Tibial artery (tissue), 4 donors: ENCODE results near the gene SPAG7.

Experiments used
- DNase-seq, 2 donors: peaks; one replicate each; pipeline ENCODE4 v3.0.0-alpha.2; 2019
- H3K27ac ChIP-seq, 2 donors: fragments of 200-600 bp; sonication (generic) in 1 of 2; 1 replicate in 1 of 2; 2 replicates in 1 of 2; pipeline ENCODE4 v1.5.1; 2018 to 2019; ENCODE audit warnings: mild to moderate bottlenecking in 1 of 2
- H3K27me3 ChIP-seq, 2 donors: fragments of 200-600 bp; sonication (generic) in 1 of 2; one replicate each; pipeline versions ENCODE4 v1.5.1 to v1.6.0; 2016 to 2019
- H3K36me3 ChIP-seq, 3 donors: fragments of 200-600 bp; sonication (generic) in 2 of 3; one replicate each; pipeline ENCODE4 v1.5.1; 2016 to 2019; ENCODE audit warnings: mild to moderate bottlenecking in 2 of 3
- H3K4me1 ChIP-seq, 4 donors: fragments of 200-600 bp; sonication (generic) in 2 of 4; 1 replicate in 3 of 4; 2 replicates in 1 of 4; pipeline ENCODE4 v1.5.1; 2016 to 2019
- H3K4me3 ChIP-seq, 2 donors: fragments of 200-600 bp; sonication (generic) in 1 of 2; 1 replicate in 1 of 2; 2 replicates in 1 of 2; pipeline ENCODE4 v1.5.1; 2018 to 2019; ENCODE audit warnings: mild to moderate bottlenecking in 2 of 2
- H3K9me3 ChIP-seq, 3 donors: fragments of 200-600 bp; sonication (generic) in 1 of 3; one replicate each; pipeline ENCODE4 v1.5.1; 2016 to 2019
- intact Hi-C: fragments of 100-400 bp; cut with DNase I; formaldehyde crosslinking; loops from one replicate; pipeline ENCODE4 v1.15.0; 2023; ENCODE audit warnings: low total_unique reads
- TF ChIP-seq, protein P1 (sequence below), 2 experiments: fragments of 200-600 bp in 1 of 2; fragments of 450-650 bp in 1 of 2; IDR thresholded peaks; one replicate each; pipeline ENCODE4 v1.5.1; 2017 to 2019; ENCODE audit warnings: antibody characterized with exemption in 2 of 2, mild to moderate bottlenecking in 1 of 2, moderate library complexity in 1 of 2

Gene SPAG7

DNA sequence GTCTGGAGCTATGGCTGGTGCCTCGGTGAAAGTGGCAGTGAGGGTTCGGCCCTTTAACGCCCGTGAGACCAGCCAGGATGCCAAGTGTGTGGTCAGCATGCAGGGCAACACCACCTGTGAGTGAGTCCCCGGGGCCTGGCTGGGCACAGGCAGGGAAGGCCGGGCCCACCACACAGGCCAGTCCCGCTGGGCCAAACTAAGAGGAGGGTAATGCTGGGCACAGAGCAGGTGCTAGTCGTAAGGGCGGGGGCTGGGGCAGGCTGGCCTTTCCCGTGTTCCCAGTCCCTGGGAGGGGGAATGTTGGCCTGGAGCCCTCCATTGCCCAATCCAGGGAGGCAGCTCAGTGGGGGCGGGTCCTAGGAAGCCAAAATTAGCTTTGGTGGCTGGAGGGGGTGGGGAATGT, 32.6 kb upstream of the SPAG7 start:
- DNase-seq = peak; percentile 82 to 94
- Histone ChIP-seq H3K27ac (peak overlapping the region; percentile 94 to 97), H3K9me3 (no peaks in the 10 kb centered on the region), H3K27me3 (no peaks in the 10 kb centered on the region), H3K4me3 (peak overlapping the region; percentile 85 to 100), H3K4me1 (peaks cover 0 to 37% (median 31%) of the 10 kb centered on the region in 4 donors), H3K36me3 (peaks cover 42 to 46% (median 44%) of the 10 kb centered on the region in 3 donors)
- TF ChIP-seq, protein P1, sequence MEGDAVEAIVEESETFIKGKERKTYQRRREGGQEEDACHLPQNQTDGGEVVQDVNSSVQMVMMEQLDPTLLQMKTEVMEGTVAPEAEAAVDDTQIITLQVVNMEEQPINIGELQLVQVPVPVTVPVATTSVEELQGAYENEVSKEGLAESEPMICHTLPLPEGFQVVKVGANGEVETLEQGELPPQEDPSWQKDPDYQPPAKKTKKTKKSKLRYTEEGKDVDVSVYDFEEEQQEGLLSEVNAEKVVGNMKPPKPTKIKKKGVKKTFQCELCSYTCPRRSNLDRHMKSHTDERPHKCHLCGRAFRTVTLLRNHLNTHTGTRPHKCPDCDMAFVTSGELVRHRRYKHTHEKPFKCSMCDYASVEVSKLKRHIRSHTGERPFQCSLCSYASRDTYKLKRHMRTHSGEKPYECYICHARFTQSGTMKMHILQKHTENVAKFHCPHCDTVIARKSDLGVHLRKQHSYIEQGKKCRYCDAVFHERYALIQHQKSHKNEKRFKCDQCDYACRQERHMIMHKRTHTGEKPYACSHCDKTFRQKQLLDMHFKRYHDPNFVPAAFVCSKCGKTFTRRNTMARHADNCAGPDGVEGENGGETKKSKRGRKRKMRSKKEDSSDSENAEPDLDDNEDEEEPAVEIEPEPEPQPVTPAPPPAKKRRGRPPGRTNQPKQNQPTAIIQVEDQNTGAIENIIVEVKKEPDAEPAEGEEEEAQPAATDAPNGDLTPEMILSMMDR (IDR thresholded peaks at IDR 0.05) = no peak
- intact Hi-C loops = no loop called here

DNA sequence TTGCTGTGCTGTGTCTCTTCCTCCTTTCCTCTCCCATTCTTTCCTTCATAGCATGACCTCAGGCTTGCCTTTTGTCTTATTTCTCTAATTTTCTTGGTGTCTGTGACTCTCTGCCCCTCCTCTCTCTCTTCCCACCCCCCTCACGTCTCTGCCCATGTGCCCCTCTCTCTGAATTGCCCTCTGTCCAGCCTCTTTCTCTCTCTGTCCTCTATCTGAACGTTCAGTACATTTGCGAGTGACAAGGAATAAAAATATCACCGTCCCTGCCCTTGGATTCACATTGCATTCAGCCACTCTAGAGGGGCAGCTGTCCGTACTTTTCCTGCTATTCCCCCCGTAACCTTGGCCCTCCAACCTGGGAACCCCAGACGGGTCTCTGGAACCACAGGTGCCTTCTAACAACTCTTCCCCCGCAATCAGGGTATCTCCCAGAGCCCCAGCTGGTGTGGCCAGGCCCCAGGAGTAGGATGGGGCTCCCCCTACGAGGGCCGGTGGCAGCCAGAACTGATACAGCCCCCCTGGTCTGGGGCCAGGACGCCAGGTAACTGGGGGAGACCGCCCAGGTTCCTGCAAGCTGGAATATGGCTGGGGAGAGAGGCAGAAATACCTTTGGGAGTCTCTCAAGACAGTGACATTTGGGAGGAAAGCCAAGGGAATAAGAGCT, 31.9 kb upstream of the SPAG7 start:
- intact Hi-C loops = loop anchor here (5.0 kb wide), 1 partner anchor 52 kb away; the partner anchor contains the start of gene PFN1
- no peaks in the 10 kb centered on the region for H3K9me3 ChIP-seq
- peak overlapping the region; percentile 85 to 100 for H3K4me3 ChIP-seq
- peaks cover 35 to 39% (median 38%) of the 10 kb centered on the region in 3 donors for H3K36me3 ChIP-seq
- no peaks in the 10 kb centered on the region for H3K27me3 ChIP-seq
- H3K27ac ChIP-seq = peak overlapping the region; percentile 94 to 97
- TF ChIP-seq, protein P1 (IDR thresholded peaks at IDR 0.05) = no peak
- DNase-seq = peak in 1 of 2 donors; percentile 18
- H3K4me1 ChIP-seq = peaks cover 0 to 37% (median 31%) of the 10 kb centered on the region in 4 donors

DNA sequence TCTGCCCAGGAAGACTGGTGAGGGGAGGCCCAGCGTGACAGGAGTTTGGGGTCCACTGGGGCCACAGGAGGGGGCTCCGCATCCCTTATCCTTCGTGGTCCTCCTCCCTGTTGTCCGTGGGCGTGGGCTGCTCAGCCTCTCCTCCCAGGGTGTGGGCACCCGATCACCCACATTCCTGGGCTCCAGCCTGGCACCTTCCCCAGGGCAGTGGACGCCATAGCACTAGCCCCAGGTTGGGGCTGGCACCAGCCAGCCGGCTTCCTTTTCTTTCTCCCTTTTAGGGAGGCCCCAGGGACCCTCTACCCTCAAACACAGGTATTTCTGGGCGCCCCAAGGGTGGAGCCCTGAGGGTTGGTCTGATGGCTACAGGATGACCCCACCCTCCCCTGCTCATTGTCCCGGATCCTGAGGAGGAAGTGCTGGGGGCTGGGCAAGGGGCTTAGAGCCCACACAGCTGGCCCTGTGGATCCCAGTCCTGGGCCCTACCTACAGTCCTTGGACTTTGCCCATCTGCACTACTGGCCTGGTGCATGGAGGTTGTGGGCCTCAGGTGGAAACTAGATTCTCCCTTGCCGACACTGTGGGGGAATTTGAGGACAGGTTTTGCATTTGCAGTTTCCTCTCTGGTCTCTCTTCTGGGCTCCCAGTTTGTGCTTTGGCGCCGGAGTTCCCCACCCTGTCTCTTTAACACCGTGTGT, 31.3 kb upstream of the SPAG7 start:
- TF ChIP-seq, protein P1 (IDR thresholded peaks at IDR 0.05) = no peak
- H3K27me3 ChIP-seq = no peaks in the 10 kb centered on the region
- intact Hi-C loops = loop anchor here (5.0 kb wide), 1 partner anchor 52 kb away; the partner anchor contains the start of gene PFN1

DNA sequence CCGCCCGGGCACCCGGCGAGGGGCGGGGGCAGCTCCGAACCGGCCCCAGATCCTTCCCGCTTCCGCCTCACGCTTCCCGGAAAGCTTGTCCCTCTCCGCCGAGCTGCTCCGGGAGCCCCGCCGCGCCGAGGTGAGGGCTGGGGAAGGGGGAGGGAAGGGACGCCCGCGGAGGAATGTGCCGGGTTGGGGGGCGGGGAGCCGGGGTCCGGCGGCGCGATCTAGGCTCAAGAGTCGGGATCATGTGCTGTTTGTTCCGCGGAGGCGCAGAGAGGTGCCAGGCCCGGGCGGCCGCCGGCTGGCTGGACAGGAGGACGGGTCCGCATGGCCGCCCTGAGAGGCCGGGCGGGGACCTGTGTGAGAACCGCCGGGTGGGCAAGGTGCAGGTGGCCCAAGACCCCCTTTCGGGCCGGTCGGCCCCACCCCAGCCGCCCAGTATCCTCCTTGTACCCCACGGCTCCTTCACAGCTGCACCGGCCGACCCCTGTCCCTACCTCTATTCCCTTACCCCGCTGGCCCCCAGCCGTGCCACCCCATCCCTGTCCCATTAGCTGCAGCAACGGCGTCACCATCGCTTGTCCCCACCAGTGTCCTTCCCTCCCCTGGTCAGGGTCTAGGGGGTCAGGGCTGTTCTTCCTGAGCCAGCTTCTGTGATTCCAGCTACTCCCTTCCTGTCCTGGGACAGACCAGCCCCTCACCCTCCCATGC, 30.6 kb upstream of the SPAG7 start:
- Histone ChIP-seq H3K36me3 (peaks cover 21 to 25% (median 24%) of the 10 kb centered on the region in 3 donors), H3K27ac (peak overlapping the region; percentile 94 to 97), H3K4me1 (peaks cover 0 to 37% (median 31%) of the 10 kb centered on the region in 4 donors), H3K27me3 (no peaks in the 10 kb centered on the region), H3K9me3 (no peaks in the 10 kb centered on the region), H3K4me3 (peak overlapping the region; percentile 85 to 100)
- TF ChIP-seq, protein P1 (IDR thresholded peaks at IDR 0.05) = no peak
- DNase-seq = peak; percentile 43 to 73
- intact Hi-C loops = loop anchor here (5.0 kb wide), 1 partner anchor 51 kb away; the partner anchor contains the start of gene PFN1

More for the DNA sequence above, 31.3 kb upstream of the SPAG7 start:
- peak in 1 of 2 donors; percentile 20 for DNase-seq
- H3K9me3 ChIP-seq = no peaks in the 10 kb centered on the region
- H3K27ac ChIP-seq = peak overlapping the region; percentile 94 to 97
- H3K36me3 ChIP-seq = peaks cover 28 to 32% (median 31%) of the 10 kb centered on the region in 3 donors
- peaks cover 0 to 37% (median 31%) of the 10 kb centered on the region in 4 donors for H3K4me1 ChIP-seq
- H3K4me3 ChIP-seq = peak overlapping the region; percentile 85 to 100

DNA sequence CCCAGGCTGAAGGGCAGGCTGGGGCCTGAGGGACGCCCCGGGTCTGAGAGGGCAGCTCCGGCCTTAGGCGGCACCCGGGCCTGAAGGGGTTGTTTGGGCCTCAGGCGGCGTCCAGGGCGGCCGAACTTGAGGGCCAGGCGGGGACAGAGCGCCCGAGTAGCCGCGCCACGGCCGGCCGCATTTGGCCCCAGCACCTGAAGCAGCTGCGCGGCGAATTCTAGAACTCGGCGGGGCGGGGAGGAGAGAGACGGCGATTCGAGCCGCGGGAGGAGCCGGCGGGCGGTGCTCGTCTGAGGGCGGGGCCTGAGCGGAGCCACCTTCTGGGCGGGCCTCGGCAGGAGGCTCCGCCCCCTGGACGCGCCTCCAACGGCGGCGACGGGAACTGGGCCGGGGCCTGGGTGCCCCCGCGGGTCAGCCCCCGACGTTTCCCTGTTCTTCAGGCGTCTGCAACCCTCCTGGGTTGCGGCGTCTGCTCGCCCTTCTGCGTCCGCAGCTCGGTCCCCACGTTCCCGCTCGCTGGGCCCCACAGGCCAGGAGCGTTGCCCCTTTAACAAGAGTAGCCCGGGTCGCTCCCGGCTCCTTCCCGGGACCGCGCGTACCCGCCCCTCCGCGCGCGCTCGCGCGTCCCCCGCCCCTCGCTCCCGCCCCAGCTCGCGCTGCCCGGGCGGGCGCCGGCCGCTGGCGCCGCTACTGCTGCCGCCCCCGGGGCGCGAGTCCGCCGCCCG, 29.8 kb upstream of the SPAG7 start, which contains the start of the genes INCA1 and KIF1C:
Gene INCA1 (minus strand): TSS at position 221 of the 725 bp plus-strand sequence. CDS start 3,085 bp downstream, outside the sequence.
Gene KIF1C (plus strand): TSS at position 649 of the 725 bp plus-strand sequence. CDS start 2,297 bp downstream, outside the sequence.
- Histone ChIP-seq H3K4me3 (peak within 1 kb of the TSS; percentile 85 to 100), H3K27ac (peak within 1 kb of the TSS; percentile 94 to 97), H3K9me3 (no peaks in the 10 kb centered on the region), H3K36me3 (peaks cover 14 to 18% (median 17%) of the 10 kb centered on the region in 3 donors), H3K4me1 (peaks cover 0 to 37% (median 31%) of the 10 kb centered on the region in 4 donors), H3K27me3 (no peaks in the 10 kb centered on the region)
- DNase-seq = peak; percentile 90 to 96
- TF ChIP-seq, protein P1 (IDR thresholded peaks at IDR 0.05) = peak; percentile 24 to 43
- intact Hi-C loops = loop anchor here (1.0 to 5.0 kb wide), 2 partner anchors 30 to 50 kb away; partner anchors contain the start of genes PFN1 and SPAG7
